Measurements from ENCODE around the gene MRLN.
"Not testable (repeated sequence)": the region's sequence is repeated elsewhere in the genome, so short reads cannot be mapped to it uniquely, and the experiment has no call there.

MRLN gene

DNA sequence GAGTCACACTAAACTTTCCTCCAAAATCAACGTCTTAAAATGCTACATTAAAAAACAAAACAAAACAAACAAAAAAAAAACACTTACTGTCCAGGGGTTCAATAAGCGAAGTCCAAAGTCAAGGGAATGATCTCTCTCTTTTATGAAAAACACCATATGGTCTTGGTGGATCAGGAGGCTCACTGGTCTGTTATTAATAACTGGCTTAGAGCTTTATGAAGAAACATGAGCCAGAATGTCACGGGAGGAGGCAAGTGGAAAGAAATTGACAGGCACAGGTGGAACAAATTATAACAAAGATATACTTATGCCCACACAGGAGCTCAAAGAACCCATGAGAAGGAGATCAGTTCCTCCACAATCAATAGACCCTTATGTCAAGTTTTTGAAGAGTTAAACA lies at the start of gene MRLN:
TSS of gene MRLN (minus strand) at position 189 of the 400 bp plus-strand sequence.
- H3K9me3 Mint-ChIP-seq = no peaks in the 10 kb centered on the region
- no peaks in the 10 kb centered on the region for H3K4me1 Mint-ChIP-seq
- H3K36me3 Mint-ChIP-seq = no peaks in the 10 kb centered on the region
- no peak within 1 kb of the TSS for H3K4me3 Mint-ChIP-seq
- no peak within 1 kb of the TSS for H3K27ac Mint-ChIP-seq
- peaks cover 11% of the 10 kb centered on the region for H3K27me3 Mint-ChIP-seq

GRCh38 chr10:59801171-59801570 lies 47.9 kb upstream of the MRLN start:
- peaks cover 34% of the 10 kb centered on the region for H3K36me3 Mint-ChIP-seq
- H3K4me1 Mint-ChIP-seq = peaks cover 4% of the 10 kb centered on the region
- H3K27ac Mint-ChIP-seq = no peak overlapping the region
- H3K9me3 Mint-ChIP-seq = no peaks in the 10 kb centered on the region
- H3K4me3 Mint-ChIP-seq = no peak overlapping the region
- no peaks in the 10 kb centered on the region for H3K27me3 Mint-ChIP-seq

DNA sequence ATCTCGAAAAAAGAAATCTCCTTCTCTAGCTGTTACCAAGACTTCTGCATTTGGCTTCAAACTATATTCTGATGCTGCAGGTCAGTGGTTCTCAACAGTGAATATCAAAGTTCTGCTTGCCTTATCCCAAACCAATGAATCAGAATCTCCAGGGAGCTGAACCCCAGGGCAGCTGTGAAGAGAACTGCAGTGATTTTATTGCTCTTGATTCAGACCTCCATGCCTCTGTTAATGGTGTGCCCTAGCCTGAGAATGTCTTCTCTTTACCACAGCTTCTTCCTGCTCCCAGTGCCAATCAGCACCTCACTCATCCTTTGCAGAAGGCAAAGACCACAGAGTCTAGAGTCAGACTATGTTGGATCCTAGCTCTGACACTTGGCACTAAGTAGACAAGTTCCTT lies 46.2 kb upstream of the MRLN start:
- Mint-ChIP-seq H3K4me3 (no peak overlapping the region), H3K4me1 (peaks cover 4% of the 10 kb centered on the region)

DNA sequence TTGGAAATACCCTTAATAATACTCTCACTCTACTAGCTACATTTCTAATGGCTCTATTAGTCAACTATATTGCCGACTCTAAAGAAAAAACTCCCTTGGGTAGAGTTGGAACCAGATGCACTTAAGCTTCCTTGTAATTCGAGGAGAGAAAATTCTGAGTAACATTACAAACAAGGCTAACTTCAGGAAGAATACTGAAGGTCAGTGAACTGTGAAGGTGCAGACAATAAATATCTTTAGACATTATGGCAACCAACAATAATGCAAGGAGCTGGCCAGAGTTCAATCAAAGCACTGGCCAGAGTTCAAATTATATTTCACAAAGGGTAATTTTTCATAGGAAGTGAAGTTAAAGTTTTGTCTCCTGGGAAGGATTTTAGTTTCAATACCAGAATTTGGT lies 40.7 kb upstream of the MRLN start:
- H3K27ac Mint-ChIP-seq = no peak overlapping the region
- H3K36me3 Mint-ChIP-seq = peaks cover 33% of the 10 kb centered on the region
- no peak overlapping the region for H3K4me3 Mint-ChIP-seq
- H3K27me3 Mint-ChIP-seq = no peaks in the 10 kb centered on the region
- H3K4me1 Mint-ChIP-seq = no peaks in the 10 kb centered on the region
- no peaks in the 10 kb centered on the region for H3K9me3 Mint-ChIP-seq

More for the DNA sequence above, 46.2 kb upstream of the MRLN start:
- no peak overlapping the region for H3K27ac Mint-ChIP-seq
- no peaks in the 10 kb centered on the region for H3K27me3 Mint-ChIP-seq
- H3K9me3 Mint-ChIP-seq = no peaks in the 10 kb centered on the region
- peaks cover 38% of the 10 kb centered on the region for H3K36me3 Mint-ChIP-seq

- H3K36me3 Mint-ChIP-seq = peaks cover 30% of the 10 kb centered on the region
Observed at GRCh38 chr10:59792812-59793211, 39.6 kb upstream of the MRLN start.

GRCh38 chr10:59791601-59792000 lies 38.3 kb upstream of the MRLN start:
- no peaks in the 10 kb centered on the region for H3K27me3 Mint-ChIP-seq
- no peaks in the 10 kb centered on the region for H3K4me1 Mint-ChIP-seq
- H3K4me3 Mint-ChIP-seq = no peak overlapping the region
- no peaks in the 10 kb centered on the region for H3K9me3 Mint-ChIP-seq
- H3K36me3 Mint-ChIP-seq = peaks cover 23% of the 10 kb centered on the region
- no peak overlapping the region for H3K27ac Mint-ChIP-seq

More at GRCh38 chr10:59792812-59793211, 39.6 kb upstream of the MRLN start:
- H3K4me1 Mint-ChIP-seq = no peaks in the 10 kb centered on the region
- H3K27ac Mint-ChIP-seq = no peak overlapping the region
- no peaks in the 10 kb centered on the region for H3K27me3 Mint-ChIP-seq
- H3K9me3 Mint-ChIP-seq = no peaks in the 10 kb centered on the region
- no peak overlapping the region for H3K4me3 Mint-ChIP-seq

- Mint-ChIP-seq H3K27ac (peak overlapping the region; percentile 17), H3K36me3 (peaks cover 21% of the 10 kb centered on the region)
- not testable (repeated sequence) for H3K27me3 Mint-ChIP-seq, H3K9me3 Mint-ChIP-seq, H3K4me3 Mint-ChIP-seq, H3K4me1 Mint-ChIP-seq
Observed at GRCh38 chr10:59790080-59790479, 36.8 kb upstream of the MRLN start.

DNA sequence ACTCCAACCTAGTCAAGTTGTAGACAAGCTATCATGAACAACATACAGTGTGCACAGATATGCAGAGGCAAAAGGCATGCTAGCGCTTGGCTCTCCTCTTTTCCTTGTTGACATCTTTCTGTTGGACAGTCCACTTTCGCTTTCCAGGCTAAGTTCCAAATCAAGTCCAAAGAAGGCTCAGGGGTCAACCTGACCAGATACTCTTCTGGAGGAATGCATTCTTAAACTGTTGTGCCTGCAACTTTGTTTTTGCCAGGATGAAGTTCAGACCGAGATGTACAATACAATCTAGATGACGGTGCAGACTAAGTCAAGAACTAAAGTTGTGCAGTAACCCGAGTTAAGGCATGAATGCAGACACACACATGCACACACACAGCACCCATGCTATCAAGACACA lies 35.7 kb upstream of the MRLN start:
- H3K4me1 Mint-ChIP-seq, H3K4me3 Mint-ChIP-seq, H3K27me3 Mint-ChIP-seq, H3K9me3 Mint-ChIP-seq, H3K27ac Mint-ChIP-seq: not testable (repeated sequence)
- H3K36me3 Mint-ChIP-seq = peaks cover 12% of the 10 kb centered on the region

- not testable (repeated sequence) for H3K27me3 Mint-ChIP-seq, H3K36me3 Mint-ChIP-seq
Observed at GRCh38 chr10:59787032-59787431, 33.8 kb upstream of the MRLN start.

GRCh38 chr10:59785476-59785875 lies 32.2 kb upstream of the MRLN start:
- not testable (repeated sequence) for H3K9me3 Mint-ChIP-seq, H3K27me3 Mint-ChIP-seq, H3K36me3 Mint-ChIP-seq, H3K27ac Mint-ChIP-seq, H3K4me1 Mint-ChIP-seq, H3K4me3 Mint-ChIP-seq

More at GRCh38 chr10:59787032-59787431, 33.8 kb upstream of the MRLN start:
- H3K4me1 Mint-ChIP-seq, H3K9me3 Mint-ChIP-seq, H3K4me3 Mint-ChIP-seq, H3K27ac Mint-ChIP-seq: not testable (repeated sequence)

DNA sequence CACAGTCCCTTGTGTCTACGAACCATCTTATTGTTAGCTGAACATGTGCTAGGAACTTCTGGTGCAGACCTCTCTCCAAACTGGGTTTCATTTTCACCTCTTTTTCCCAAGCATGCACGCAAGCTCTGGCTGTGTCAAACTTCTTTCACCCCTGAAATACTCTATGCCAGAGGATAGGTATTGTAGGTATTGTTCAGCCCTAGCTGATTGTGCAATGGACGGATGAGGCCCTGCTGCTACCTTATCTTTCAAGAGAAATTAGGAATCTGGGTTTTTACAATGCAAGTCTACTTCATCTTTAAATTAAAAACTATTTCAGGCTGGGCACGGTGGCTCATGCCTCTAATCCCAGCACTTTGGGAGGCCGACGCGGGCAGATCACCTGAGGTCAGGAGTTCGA lies 28.3 kb upstream of the MRLN start:
- H3K36me3 Mint-ChIP-seq = peaks cover 2% of the 10 kb centered on the region
- H3K4me3 Mint-ChIP-seq = no peak overlapping the region
- no peaks in the 10 kb centered on the region for H3K27me3 Mint-ChIP-seq
- H3K9me3 Mint-ChIP-seq = no peaks in the 10 kb centered on the region
- H3K27ac Mint-ChIP-seq = no peak overlapping the region
- H3K4me1 Mint-ChIP-seq = no peaks in the 10 kb centered on the region

GRCh38 chr10:59779756-59780533 lies 26.7 kb upstream of the MRLN start:
- Mint-ChIP-seq H3K36me3 (peaks cover 2% of the 10 kb centered on the region), H3K27me3 (no peaks in the 10 kb centered on the region), H3K27ac (no peak overlapping the region), H3K4me3 (no peak overlapping the region), H3K4me1 (no peaks in the 10 kb centered on the region), H3K9me3 (no peaks in the 10 kb centered on the region)

- peaks cover 2% of the 10 kb centered on the region for H3K36me3 Mint-ChIP-seq
- no peaks in the 10 kb centered on the region for H3K27me3 Mint-ChIP-seq
- H3K27ac Mint-ChIP-seq = no peak overlapping the region
- H3K4me3 Mint-ChIP-seq = no peak overlapping the region
- H3K4me1 Mint-ChIP-seq = no peaks in the 10 kb centered on the region
- H3K9me3 Mint-ChIP-seq = no peaks in the 10 kb centered on the region
Observed at GRCh38 chr10:59774451-59774850, 21.2 kb upstream of the MRLN start.

DNA sequence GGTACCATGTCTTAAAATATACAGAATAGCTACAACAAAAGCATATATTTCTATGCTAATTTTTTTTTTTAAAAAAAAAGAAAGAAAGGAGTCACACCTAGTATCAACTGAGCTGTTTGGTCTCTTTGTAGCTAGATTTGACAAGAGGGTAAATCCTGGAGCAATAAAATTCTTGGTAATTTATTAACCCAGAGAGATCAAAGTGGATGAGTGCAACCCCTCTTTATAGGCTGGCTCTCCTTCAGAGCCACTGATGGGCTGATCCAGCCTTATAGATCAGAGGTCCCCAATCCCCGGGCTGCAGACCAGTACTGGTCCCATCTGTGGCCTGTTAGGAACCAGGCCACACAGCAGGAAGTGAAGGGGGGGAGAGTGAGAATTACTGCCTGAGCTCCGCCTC lies 19.8 kb upstream of the MRLN start:
- H3K9me3 Mint-ChIP-seq = no peaks in the 10 kb centered on the region
- peaks cover under 1% of the 10 kb centered on the region for H3K36me3 Mint-ChIP-seq
- H3K27ac Mint-ChIP-seq = no peak overlapping the region
- H3K27me3 Mint-ChIP-seq = no peaks in the 10 kb centered on the region
- H3K4me1 Mint-ChIP-seq = no peaks in the 10 kb centered on the region
- H3K4me3 Mint-ChIP-seq = no peak overlapping the region

DNA sequence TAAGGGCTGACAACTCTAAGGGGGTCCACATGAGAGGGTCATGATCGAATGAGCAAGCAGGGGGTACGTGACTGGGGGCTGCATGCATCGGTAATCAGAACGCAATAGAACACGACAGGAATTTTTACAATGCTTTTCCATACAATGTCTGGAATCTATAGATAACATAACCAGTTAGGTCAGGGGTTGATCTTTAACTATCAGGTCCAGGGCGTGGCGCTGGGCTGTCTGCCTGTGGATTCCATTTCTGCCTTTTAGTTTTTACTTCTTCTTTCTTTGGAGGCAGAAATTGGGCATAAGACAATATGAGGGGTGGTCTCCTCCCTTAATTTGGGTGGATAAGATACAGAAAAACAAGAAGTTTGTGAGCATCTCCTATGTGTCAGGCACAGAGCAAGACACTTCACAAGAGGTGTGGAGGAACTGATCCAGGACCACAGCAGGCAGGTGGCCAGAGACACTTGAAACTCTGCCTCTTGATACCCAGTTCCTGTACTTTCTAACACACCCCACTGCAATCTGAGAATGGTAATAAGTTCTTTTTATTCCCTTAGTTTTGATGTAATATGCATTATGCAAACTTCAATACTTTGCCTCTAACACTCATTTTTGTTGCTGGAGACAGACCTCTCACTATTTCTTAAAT lies 18.0 kb upstream of the MRLN start:
- Mint-ChIP-seq H3K36me3 (no peaks in the 10 kb centered on the region), H3K4me1 (no peaks in the 10 kb centered on the region), H3K27me3 (no peaks in the 10 kb centered on the region), H3K27ac (no peak overlapping the region), H3K4me3 (no peak overlapping the region), H3K9me3 (no peaks in the 10 kb centered on the region)

DNA sequence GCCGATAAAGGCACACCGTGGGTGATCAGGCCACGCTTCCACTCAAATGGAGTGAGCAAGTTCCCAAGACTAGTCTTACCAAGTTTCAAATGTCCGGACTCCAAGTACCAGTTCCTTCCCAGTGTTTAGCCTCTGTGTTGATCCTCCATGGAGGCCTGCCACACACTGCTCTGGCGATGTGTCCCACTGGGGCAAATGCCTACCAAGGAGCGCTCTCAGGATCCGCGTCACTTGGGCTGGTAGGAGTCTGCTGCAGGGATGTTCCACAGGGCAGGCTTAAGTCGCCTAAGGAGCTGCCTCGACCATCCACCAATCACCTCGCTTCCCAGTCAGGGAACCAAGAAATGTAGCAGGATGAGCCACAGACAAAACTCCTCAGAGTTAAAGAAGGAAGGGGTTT lies 17.4 kb upstream of the MRLN start:
- Mint-ChIP-seq H3K27ac (no peak overlapping the region), H3K27me3 (no peaks in the 10 kb centered on the region), H3K9me3 (no peaks in the 10 kb centered on the region), H3K36me3 (no peaks in the 10 kb centered on the region), H3K4me3 (no peak overlapping the region), H3K4me1 (no peaks in the 10 kb centered on the region)
